Stomach (tissue), 9 donors: ENCODE data around the gene ERC2. TPM values are rescaled to one million over a fixed set of nuclear protein-coding genes. Genes with fewer than 3 reads are reported as not detected.

Experiments
- DNase-seq, 2 donors: peaks; one replicate each; pipeline versions ENCODE4 v3.0.0 to v3.0.0-alpha.2; 2013 to 2019
- H3K27ac ChIP-seq, 5 donors: fragments of 200-600 bp in 4 of 5; sonication (generic) in 4 of 5; one replicate each; pipeline ENCODE4 v1.5.1; 2013 to 2019; ENCODE audit warnings: mild to moderate bottlenecking in 1 of 5, moderate library complexity in 1 of 5
- H3K27me3 ChIP-seq, 3 donors: fragments of 200-600 bp; sonication (generic); one replicate each; pipeline ENCODE4 v1.5.1; 2017 to 2019; ENCODE audit warnings: mixed run types in 1 of 3
- H3K36me3 ChIP-seq, 4 donors: fragments of 200-600 bp; sonication (generic); 1 replicate in 3 of 4; 2 replicates in 1 of 4; pipeline ENCODE4 v1.5.1; 2016 to 2019
- H3K4me1 ChIP-seq, 4 donors: fragments of 200-600 bp; sonication (generic); one replicate each; pipeline ENCODE4 v1.5.1; 2016 to 2019
- H3K4me3 ChIP-seq, 4 donors: fragments of 200-600 bp; sonication (generic) in 3 of 4; one replicate each; pipeline ENCODE4 v1.5.1; 2016 to 2019; ENCODE audit warnings: mild to moderate bottlenecking in 1 of 4
- H3K9me3 ChIP-seq, 4 donors: fragments of 200-600 bp; sonication (generic); one replicate each; pipeline ENCODE4 v1.5.1; 2016 to 2019
- EP300 ChIP-seq: sonication (generic); formaldehyde crosslinking; IDR thresholded peaks from one replicate; pipeline ENCODE4 v1.6.1; 2017; ENCODE audit warnings: antibody characterized with exemption
- POLR2A ChIP-seq, 4 donors: fragments of 450-650 bp; IDR thresholded peaks; one replicate each; pipeline ENCODE4 v1.6.1; 2016; ENCODE audit warnings: antibody characterized with exemption in 4 of 4, control low read depth in 2 of 4, mild to moderate bottlenecking in 1 of 4, moderate library complexity in 1 of 4
- POLR2AphosphoS5 ChIP-seq, 3 donors: sonication (generic); formaldehyde crosslinking; IDR thresholded peaks; one replicate each; pipeline ENCODE4 v1.6.1; 2016; ENCODE audit warnings: antibody characterized with exemption in 3 of 3
- WGBS, 5 donors: extraction: QIAGEN DNeasy Blood & Tissue Kit in 3 of 5; methylation state at CpG; one replicate each; pipeline versions ENCODE4 v1.1.5 to v1.1.7; 2013 to 2018; 5-methylcytosine and 5-hydroxymethylcytosine counted together
- intact Hi-C: fragments of 100-400 bp; cut with DNase I; formaldehyde crosslinking; loops from one replicate; pipeline ENCODE4 v1.15.1; 2023; ENCODE audit warnings: low total_unique reads
- polyA plus RNA-seq, 3 donors: library from polyadenylated mRNA; stranded (reverse); fragments of 200-250 nt; gene quantifications; one replicate each; pipeline ENCODE4 v1.2.3, GENCODE V29; 2013
- total RNA-seq, 5 donors: library from RNA; depleted of rRNA; stranded (reverse); fragments of >200 nt; gene quantifications; one replicate each; pipeline versions ENCODE4 v1.1.0 to v1.2.3, GENCODE V29; 2014 to 2016
- TF ChIP-seq, protein P1 (sequence below), 7 experiments: fragments of 450-650 bp in 4 of 7; fragments of 200-600 bp in 3 of 7; sonication (generic) in 3 of 7; IDR thresholded peaks; one replicate each; pipeline ENCODE4 v1.5.1; 2016 to 2019; ENCODE audit warnings: antibody characterized with exemption in 7 of 7, control low read depth in 2 of 7, mild to moderate bottlenecking in 1 of 7
- donor health status: healthy with polysubstance abuse.
- donor health status: Bipolar disorder and iron deficiency.
- donor health status: healthy.

The ERC2 gene
- total and polyA plus RNA-seq, 8 donors: 0.43 to 3.1 (median 1.3) TPM; not detected in 2

DNA sequence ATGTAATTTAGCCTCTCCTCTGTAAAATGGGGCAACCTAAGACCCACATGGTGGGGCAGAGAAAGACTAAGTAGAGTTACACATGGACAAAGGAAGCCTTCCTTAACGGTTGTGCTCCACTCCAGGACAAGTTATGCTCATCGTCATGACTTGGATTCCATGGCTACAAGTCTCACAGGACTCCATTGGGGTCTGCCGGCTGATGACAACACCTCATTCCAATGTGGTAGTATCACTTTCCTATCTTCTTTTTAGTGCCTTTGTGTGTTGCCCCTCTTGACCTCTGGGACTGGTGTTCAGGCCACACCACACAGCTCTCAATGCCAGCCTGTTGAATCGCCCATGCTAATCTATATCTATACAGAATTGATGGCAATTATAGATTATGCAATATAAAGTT, 799.9 kb downstream of the ERC2 start:
- H3K27me3 ChIP-seq: no peaks in the 10 kb centered on the region
- H3K4me1 ChIP-seq: no peaks in the 10 kb centered on the region
- H3K36me3 ChIP-seq: no peaks in the 10 kb centered on the region
- no peak for TF ChIP-seq EP300
- no peak for TF ChIP-seq POLR2A (IDR thresholded peaks at IDR 0.05)
- TF ChIP-seq, protein P1, sequence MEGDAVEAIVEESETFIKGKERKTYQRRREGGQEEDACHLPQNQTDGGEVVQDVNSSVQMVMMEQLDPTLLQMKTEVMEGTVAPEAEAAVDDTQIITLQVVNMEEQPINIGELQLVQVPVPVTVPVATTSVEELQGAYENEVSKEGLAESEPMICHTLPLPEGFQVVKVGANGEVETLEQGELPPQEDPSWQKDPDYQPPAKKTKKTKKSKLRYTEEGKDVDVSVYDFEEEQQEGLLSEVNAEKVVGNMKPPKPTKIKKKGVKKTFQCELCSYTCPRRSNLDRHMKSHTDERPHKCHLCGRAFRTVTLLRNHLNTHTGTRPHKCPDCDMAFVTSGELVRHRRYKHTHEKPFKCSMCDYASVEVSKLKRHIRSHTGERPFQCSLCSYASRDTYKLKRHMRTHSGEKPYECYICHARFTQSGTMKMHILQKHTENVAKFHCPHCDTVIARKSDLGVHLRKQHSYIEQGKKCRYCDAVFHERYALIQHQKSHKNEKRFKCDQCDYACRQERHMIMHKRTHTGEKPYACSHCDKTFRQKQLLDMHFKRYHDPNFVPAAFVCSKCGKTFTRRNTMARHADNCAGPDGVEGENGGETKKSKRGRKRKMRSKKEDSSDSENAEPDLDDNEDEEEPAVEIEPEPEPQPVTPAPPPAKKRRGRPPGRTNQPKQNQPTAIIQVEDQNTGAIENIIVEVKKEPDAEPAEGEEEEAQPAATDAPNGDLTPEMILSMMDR (IDR thresholded peaks at IDR 0.05): no peak
- intact Hi-C loops: no loop called here
- H3K4me3 ChIP-seq: no peak overlapping the region
- no peaks in the 10 kb centered on the region for H3K9me3 ChIP-seq
- 77 to 87% (median 82%) methylated on average over 4 of the region's 4 CpGs for WGBS, 5 donors
- no peak for DNase-seq
- no peak overlapping the region for H3K27ac ChIP-seq

DNA sequence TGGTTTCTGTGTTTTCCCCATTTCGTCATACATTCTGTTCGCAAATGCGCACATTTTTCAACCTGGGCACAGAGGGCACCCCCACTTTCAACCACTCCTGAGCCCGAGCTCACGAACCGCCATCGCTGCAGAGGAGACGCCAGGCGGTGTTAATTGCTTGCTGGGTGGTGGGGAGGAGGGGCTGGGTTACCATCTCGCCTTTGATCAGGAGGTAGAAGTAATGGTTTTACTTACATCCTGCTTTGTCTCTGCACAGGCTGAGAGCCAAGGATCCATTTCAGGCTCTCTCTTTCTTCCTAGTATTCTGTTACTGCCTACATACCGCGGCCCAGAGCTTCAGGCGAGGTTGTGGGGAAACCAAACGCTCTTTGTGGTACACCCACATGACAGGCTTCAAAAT, 803.9 kb downstream of the ERC2 start:
- Histone ChIP-seq H3K4me3 (no peak overlapping the region), H3K27me3 (no peaks in the 10 kb centered on the region), H3K9me3 (no peaks in the 10 kb centered on the region), H3K36me3 (no peaks in the 10 kb centered on the region), H3K4me1 (peaks cover 0 to 3% (median 0%) of the 10 kb centered on the region in 4 donors), H3K27ac (no peak overlapping the region)
- intact Hi-C loops: no loop called here
- 81 to 95% (median 86%) methylated on average over 14 of the region's 14 CpGs for WGBS, 5 donors
- TF ChIP-seq POLR2AphosphoS5 (IDR thresholded peaks at IDR 0.05) (no peak), POLR2A (IDR thresholded peaks at IDR 0.05) (no peak), EP300 (no peak)
- TF ChIP-seq, protein P1 (IDR thresholded peaks at IDR 0.05): no peak
- DNase-seq: peak in 1 of 2 donors; percentile 29

DNA sequence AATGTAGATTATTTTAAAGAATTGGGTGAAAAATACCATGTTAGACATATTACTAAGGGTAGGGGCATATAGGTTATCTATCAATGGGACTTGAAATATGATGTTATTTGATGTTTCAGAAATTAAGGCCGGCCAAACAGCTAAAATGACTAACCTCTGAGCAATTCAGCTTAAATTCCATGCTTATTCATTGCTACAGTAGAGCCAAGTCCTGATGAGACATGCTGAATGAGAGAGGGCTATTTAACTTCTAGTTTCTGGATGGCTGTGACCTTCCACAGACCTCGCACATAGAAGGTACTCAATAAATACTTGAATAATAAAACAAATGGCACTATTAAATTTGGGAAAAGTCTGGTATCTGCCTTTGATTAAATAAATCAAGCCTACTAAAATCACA, 805.6 kb downstream of the ERC2 start:
- DNase-seq: no peak
- H3K4me1 ChIP-seq: peaks cover 0 to 3% (median 0%) of the 10 kb centered on the region in 4 donors
- no peaks in the 10 kb centered on the region for H3K27me3 ChIP-seq
- TF ChIP-seq EP300 (no peak), POLR2AphosphoS5 (IDR thresholded peaks at IDR 0.05) (no peak), POLR2A (IDR thresholded peaks at IDR 0.05) (no peak)
- TF ChIP-seq, protein P1 (IDR thresholded peaks at IDR 0.05): no peak
- H3K4me3 ChIP-seq: no peak overlapping the region
- no peaks in the 10 kb centered on the region for H3K9me3 ChIP-seq
- 75 to 91% (median 83%) methylated on average over 2 of the region's 2 CpGs for WGBS, 5 donors
- intact Hi-C loops: no loop called here
- H3K36me3 ChIP-seq: no peaks in the 10 kb centered on the region
- H3K27ac ChIP-seq: no peak overlapping the region

DNA sequence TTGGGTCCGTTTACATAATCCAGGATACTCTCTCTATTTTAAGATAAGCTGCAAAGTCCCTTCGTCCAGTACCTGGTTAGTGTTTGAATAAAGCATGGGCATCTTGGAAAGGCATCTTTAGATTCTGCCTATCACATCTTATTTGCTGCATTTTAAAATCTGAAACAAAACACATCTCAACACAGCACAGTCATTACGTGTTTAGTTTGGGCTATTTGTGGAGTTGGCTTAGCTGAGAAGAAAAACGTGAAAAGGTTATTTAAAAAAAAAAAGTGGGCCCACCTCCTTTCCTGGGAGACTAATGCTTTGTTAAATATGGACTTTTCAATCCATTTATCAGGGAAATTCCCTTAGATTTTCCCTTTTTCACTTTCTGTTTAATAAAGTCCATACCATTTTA, 806.7 kb downstream of the ERC2 start:
- WGBS, 5 donors: 53 to 63% (median 59%) methylated on average over 4 of the region's 4 CpGs
- H3K27ac ChIP-seq: no peak overlapping the region
- no peaks in the 10 kb centered on the region for H3K27me3 ChIP-seq
- H3K4me3 ChIP-seq: no peak overlapping the region
- H3K36me3 ChIP-seq: no peaks in the 10 kb centered on the region
- TF ChIP-seq POLR2AphosphoS5 (IDR thresholded peaks at IDR 0.05): no peak
- no peak for TF ChIP-seq EP300
- TF ChIP-seq, protein P1 (IDR thresholded peaks at IDR 0.05): no peak
- no peak for TF ChIP-seq POLR2A (IDR thresholded peaks at IDR 0.05)
- H3K4me1 ChIP-seq: peaks cover 0 to 3% (median 0%) of the 10 kb centered on the region in 4 donors
- no peak for DNase-seq
- intact Hi-C loops: no loop called here
- no peaks in the 10 kb centered on the region for H3K9me3 ChIP-seq
